ENCODE results near the gene KCNMA1. TPM values are rescaled to one million over a fixed set of nuclear protein-coding genes. Genes with fewer than 3 reads are reported as not detected.

KCNMA1 gene
- total RNA-seq, 4 donors from 2014 or later: 10.1 to 32.6 (median 20.1) TPM

GRCh38 chr10:77403761-77404160, 233.8 kb downstream of the KCNMA1 start:
- no peak for TF ChIP-seq CTCF (IDR thresholded peaks at IDR 0.05)
- ATAC-seq (ENCODE audit: low FRiP score) (no peak), DNase-seq (ENCODE audit: low spot score) (no peak)

- TF ChIP-seq CTCF (IDR thresholded peaks at IDR 0.05): no peak
- DNase-seq (ENCODE audit: low spot score): no peak
- ATAC-seq (ENCODE audit: low FRiP score): no peak
Measured at GRCh38 chr10:77401683-77402082, 235.9 kb downstream of the KCNMA1 start.

DNA sequence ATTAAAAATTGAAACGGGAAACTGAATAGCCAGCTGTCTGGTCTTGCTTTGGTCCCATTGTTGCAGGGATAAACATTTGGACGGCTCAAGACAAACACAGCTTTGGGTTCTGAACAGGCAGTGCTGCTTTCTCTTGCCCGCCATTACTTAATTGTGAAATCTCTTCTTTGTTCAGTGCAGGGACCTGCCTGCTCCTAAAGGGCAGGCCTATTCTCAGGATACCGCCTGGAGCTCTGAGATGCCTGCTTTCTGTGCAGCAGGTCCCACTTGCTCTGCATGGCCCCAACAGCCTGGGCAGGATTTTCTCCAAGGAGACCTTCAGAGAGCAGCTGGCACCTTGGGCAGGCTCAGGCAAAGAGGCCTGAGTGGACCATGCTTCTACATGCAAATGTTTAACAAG, 237.6 kb downstream of the KCNMA1 start:
- TF ChIP-seq CTCF (IDR thresholded peaks at IDR 0.05): no peak
- DNase-seq (ENCODE audit: low spot score): no peak

DNA sequence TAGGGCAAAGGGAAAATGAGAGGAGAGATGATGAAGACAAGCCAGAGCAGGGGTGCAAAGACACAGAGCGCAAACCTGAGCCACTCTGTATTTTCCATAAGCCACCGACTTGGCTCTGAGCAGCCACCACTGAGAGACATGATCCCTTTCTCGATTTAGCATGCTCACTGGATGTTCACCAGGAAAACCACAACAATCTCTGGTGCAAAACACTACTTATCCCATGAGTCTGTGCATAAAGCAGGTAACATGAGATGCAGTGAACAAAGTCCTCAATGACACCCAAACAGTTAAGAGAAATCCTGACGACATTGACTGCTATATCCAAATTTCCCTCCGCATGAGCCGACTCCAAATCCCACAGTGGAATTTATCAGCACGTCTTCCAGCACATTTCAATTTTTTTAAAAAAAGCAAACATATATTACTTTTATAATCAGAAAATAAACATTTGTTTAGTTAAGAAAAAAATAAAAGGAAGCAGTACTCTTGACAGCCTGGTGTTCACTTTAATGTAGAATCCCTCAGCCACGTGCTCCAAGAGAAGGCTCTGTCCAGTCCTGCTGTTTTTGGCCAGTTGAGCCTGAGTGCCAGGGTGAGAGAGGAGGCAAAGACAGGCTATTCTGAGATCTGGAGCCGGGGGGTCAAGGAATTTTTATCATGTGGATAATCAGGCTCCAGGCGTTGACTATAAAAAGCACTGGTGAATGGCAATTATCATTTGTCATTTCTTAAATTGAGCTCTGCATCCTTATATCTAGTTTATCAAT, 238.4 kb downstream of the KCNMA1 start:
- no peak for TF ChIP-seq CTCF (IDR thresholded peaks at IDR 0.05)
- ATAC-seq (ENCODE audit: low FRiP score) (no peak), DNase-seq (ENCODE audit: low spot score) (no peak)

More for the DNA sequence above, 237.6 kb downstream of the KCNMA1 start:
- no peak for ATAC-seq (ENCODE audit: low FRiP score)

DNA sequence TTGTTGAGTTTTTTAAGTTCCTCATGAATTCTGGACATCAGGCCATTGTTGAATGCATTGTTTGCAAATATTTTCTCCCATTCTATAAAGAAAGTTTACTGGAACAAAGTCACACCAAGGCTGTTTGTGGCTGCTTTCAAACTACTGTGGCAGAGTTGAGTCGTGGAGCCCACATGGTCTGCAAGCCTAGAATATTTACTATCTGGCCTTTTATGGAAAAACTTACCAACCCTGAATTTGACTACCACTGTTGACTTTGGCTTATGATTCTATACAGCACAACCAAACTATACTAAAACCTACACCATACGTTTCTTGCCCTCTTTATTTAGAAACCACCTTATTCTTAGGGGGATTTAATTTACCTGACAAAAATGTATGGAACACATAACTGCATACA, 239.1 kb downstream of the KCNMA1 start:
- no peak for TF ChIP-seq CTCF (IDR thresholded peaks at IDR 0.05)
- DNase-seq (ENCODE audit: low spot score) (no peak), ATAC-seq (ENCODE audit: low FRiP score) (no peak)

DNA sequence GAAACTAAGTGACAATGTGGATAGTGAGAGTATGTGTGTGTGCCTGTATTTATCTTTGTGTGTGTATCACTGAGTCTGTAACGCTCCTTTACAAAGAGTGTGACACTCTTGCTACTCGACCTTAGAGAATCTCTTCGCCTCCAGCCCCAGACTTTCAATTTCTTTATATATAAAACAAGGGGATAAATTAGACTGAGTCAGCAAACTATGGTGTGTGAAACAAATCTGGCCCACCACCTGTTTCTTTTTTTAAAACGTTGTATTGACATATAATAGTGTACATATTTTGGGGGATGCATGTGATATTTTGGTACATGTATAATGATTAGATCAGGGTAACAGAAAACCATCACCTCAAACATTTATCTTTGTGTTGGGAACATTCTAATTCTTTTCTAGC, 240.5 kb downstream of the KCNMA1 start:
- DNase-seq (ENCODE audit: low spot score) (no peak), ATAC-seq (ENCODE audit: low FRiP score) (no peak)
- no peak for TF ChIP-seq CTCF (IDR thresholded peaks at IDR 0.05)

GRCh38 chr10:77396290-77396689, 241.3 kb downstream of the KCNMA1 start:
- no peak for ATAC-seq (ENCODE audit: low FRiP score)
- TF ChIP-seq CTCF (IDR thresholded peaks at IDR 0.05): no peak
- DNase-seq (ENCODE audit: low spot score): no peak
